Smooth muscle cell (in vitro differentiated cells): ENCODE results near the gene SETBP1. TPM values are rescaled to one million over a fixed set of nuclear protein-coding genes. Genes with fewer than 3 reads are reported as not detected.

Experiments used
- DNase-seq: peaks from one replicate; lab custom pipeline; 2025; ENCODE audit not compliant: unreplicated experiment; lab: John Stamatoyannopoulos, UW
- H2AFZ ChIP-seq: fragments of 200-600 bp; sonication (generic); 2 replicates; pipeline ENCODE4 v1.6.0; 2016; ENCODE audit warnings: antibody characterized with exemption, low read depth, mild to moderate bottlenecking
- H3F3A ChIP-seq: fragments of 200-600 bp; sonication (generic); 2 replicates; pipeline ENCODE4 v1.6.0; 2017; ENCODE audit warnings: antibody characterized with exemption, low read depth
- H3K27ac ChIP-seq: fragments of 200-600 bp; sonication (generic); 2 replicates; pipeline ENCODE4 v1.5.1; 2016; ENCODE audit warnings: low read depth, mild to moderate bottlenecking
- H3K27me3 ChIP-seq: fragments of 200-600 bp; sonication (generic); 2 replicates; pipeline ENCODE4 v1.6.1; 2016; ENCODE audit warnings: low read depth, mild to moderate bottlenecking
- H3K36me3 ChIP-seq: fragments of 200-600 bp; sonication (generic); 2 replicates; pipeline ENCODE4 v1.5.1; 2016; ENCODE audit warnings: low read depth
- H3K4me1 ChIP-seq: fragments of 200-600 bp; sonication (generic); 2 replicates; pipeline ENCODE4 v1.5.1; 2016; ENCODE audit warnings: low read depth
- H3K4me2 ChIP-seq: fragments of 200-600 bp; sonication (generic); 2 replicates; pipeline ENCODE4 v1.6.0; 2016; ENCODE audit warnings: mild to moderate bottlenecking
- H3K4me3 ChIP-seq: fragments of 200-600 bp; sonication (generic); 2 replicates; pipeline ENCODE4 v1.5.1; 2016; ENCODE audit warnings: mild to moderate bottlenecking
- H3K79me2 ChIP-seq: fragments of 200-600 bp; sonication (generic); 2 replicates; pipeline ENCODE4 v1.6.0; 2016; ENCODE audit warnings: low read depth, mild to moderate bottlenecking
- H3K9ac ChIP-seq: fragments of 200-600 bp; sonication (generic); 2 replicates; pipeline ENCODE4 v1.6.0; 2016; ENCODE audit warnings: low read depth
- H3K9me3 ChIP-seq: fragments of 200-600 bp; sonication (generic); replicated peaks from 2 replicates; pipeline ENCODE4 v1.5.1; 2016; ENCODE audit warnings: low read depth
- H4K20me1 ChIP-seq: fragments of 200-600 bp; sonication (generic); 2 replicates; pipeline ENCODE4 v1.6.0; 2016; ENCODE audit warnings: low read depth
- WGBS: methylation state at CpG from one replicate; pipeline ENCODE4 v1.1.7; 2016; ENCODE audit warnings: low lambda C conversion rate; 5-methylcytosine and 5-hydroxymethylcytosine counted together
- polyA plus RNA-seq: library from polyadenylated mRNA; unstranded; fragments of >200 nt; fragmentation: Nextera tagmentation; extraction: Ambion mirVana; gene quantifications from 2 replicates; pipeline ENCODE4 v1.2.1, GENCODE V29; 2016
- total RNA-seq: library from RNA; depleted of rRNA; stranded (reverse); fragments of >200 nt; gene quantifications from 2 replicates; pipeline ENCODE4 v1.2.3, GENCODE V29; 2014
- TF ChIP-seq, protein P1 (sequence below): fragments of 200-600 bp; sonication (generic); IDR thresholded peaks from 2 replicates; pipeline ENCODE4 v1.5.1; 2017; ENCODE audit warnings: borderline replicate concordance, mild to moderate bottlenecking, antibody characterized with exemption; ENCODE audit not compliant: insufficient read depth, poor library complexity, severe bottlenecking

Gene SETBP1
- total and polyA plus RNA-seq, 2 experiments from 2014 or later, result 6.1 to 17.7 TPM

DNA sequence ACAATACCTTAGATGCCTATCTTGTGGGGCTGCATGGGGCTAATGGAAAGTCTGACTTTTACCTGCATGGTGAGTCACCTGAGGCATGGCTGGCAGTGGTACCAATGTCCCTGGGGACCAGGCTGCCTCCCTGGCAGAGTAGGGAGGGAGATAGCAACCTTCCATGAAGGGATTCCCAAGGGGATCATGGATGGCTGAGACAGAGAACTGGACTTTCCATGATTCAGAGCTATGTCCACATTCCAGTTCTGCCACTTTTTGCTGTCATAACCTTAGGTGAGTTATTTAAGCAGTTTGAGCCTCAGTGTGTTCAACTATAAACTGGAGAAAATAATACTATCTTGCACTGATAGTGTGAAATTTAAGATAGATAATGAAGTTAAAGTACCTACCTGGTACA, 178.6 kb downstream of the SETBP1 start:
- no peak overlapping the region for H3K4me3 ChIP-seq
- H3K9me3 ChIP-seq, result no peaks in the 10 kb centered on the region
- no peaks in the 10 kb centered on the region for H3F3A ChIP-seq
- peaks cover 15% of the 10 kb centered on the region for H4K20me1 ChIP-seq
- TF ChIP-seq, protein P1, sequence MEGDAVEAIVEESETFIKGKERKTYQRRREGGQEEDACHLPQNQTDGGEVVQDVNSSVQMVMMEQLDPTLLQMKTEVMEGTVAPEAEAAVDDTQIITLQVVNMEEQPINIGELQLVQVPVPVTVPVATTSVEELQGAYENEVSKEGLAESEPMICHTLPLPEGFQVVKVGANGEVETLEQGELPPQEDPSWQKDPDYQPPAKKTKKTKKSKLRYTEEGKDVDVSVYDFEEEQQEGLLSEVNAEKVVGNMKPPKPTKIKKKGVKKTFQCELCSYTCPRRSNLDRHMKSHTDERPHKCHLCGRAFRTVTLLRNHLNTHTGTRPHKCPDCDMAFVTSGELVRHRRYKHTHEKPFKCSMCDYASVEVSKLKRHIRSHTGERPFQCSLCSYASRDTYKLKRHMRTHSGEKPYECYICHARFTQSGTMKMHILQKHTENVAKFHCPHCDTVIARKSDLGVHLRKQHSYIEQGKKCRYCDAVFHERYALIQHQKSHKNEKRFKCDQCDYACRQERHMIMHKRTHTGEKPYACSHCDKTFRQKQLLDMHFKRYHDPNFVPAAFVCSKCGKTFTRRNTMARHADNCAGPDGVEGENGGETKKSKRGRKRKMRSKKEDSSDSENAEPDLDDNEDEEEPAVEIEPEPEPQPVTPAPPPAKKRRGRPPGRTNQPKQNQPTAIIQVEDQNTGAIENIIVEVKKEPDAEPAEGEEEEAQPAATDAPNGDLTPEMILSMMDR, result no peak
- H3K9ac ChIP-seq, result no peak overlapping the region
- H3K79me2 ChIP-seq, result peaks cover 11% of the 10 kb centered on the region
- H3K27ac ChIP-seq, result no peak overlapping the region
- no peak for DNase-seq
- no peaks in the 10 kb centered on the region for H3K27me3 ChIP-seq
- H3K4me1 ChIP-seq, result no peaks in the 10 kb centered on the region
- H3K36me3 ChIP-seq, result no peaks in the 10 kb centered on the region
- no peak overlapping the region for H3K4me2 ChIP-seq
- no peak overlapping the region for H2AFZ ChIP-seq

DNA sequence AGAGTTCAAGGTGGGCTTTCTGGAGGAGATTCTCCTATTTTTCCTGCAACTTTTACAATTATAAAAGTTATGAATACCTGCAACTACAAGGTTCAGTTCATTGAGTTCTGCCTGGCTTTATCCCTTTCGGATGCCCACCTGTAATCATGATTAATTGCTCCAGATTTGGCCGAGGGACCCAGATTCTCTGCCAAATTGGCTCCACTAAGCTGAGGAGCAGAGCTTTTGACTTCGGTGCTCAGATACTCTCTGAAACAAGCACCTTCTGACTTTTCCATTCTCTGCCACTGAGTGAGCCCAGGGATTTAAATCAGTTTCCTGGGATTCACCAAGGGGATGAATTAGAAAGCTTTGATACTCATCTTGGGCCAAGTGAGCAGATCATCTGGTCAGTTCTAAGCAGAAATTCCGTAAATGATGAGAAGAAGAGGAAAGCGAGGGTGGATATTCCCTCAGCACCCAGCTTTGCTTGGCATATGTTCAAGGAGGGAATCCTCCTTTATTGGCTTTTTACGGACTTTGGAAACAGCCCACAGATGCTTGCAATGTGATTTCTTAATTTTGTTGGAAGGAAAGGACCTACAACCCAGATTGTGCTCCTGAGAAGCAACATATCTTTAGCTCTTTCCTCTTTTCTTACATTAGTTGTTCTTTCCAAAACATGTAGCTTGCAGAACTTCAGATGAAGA, 179.2 kb downstream of the SETBP1 start:
- no peaks in the 10 kb centered on the region for H3K9me3 ChIP-seq
- H3F3A ChIP-seq, result no peaks in the 10 kb centered on the region
- H4K20me1 ChIP-seq, result peaks cover 19% of the 10 kb centered on the region
- no peak overlapping the region for H3K27ac ChIP-seq
- no peak overlapping the region for H3K4me3 ChIP-seq
- no peaks in the 10 kb centered on the region for H3K36me3 ChIP-seq
- no peaks in the 10 kb centered on the region for H3K4me1 ChIP-seq
- TF ChIP-seq, protein P1, result no peak
- no peak overlapping the region for H3K9ac ChIP-seq
- H2AFZ ChIP-seq, result no peak overlapping the region
- H3K79me2 ChIP-seq, result peaks cover 11% of the 10 kb centered on the region
- H3K27me3 ChIP-seq, result no peaks in the 10 kb centered on the region
- WGBS, result 88% methylated on average over 6 of the region's 6 CpGs
- H3K4me2 ChIP-seq, result no peak overlapping the region
- no peak for DNase-seq

DNA sequence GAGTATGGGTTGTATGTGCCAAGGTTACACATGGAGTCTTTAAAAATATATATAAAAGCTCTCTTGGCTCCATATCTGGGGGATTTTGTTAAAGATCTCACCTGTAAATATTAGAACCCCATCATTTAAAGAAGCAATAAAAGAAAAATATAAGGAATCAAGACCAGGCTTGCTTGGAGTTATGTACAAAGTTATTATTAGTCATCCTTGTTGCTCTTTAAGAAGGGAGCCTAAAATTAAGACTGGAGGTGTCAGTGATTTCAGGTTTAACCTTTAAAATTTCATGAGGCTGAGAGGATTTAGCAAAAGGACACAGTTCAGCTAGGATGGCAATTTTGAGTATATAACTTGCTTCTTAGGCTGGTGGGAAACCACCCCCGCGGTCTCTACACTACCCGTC, 181.4 kb downstream of the SETBP1 start:
- Histone ChIP-seq H3K4me2 (no peak overlapping the region), H3K9ac (no peak overlapping the region), H3K9me3 (no peaks in the 10 kb centered on the region), H3K4me3 (no peak overlapping the region), H3K27me3 (no peaks in the 10 kb centered on the region), H3K27ac (no peak overlapping the region), H2AFZ (no peak overlapping the region), H3K36me3 (no peaks in the 10 kb centered on the region), H4K20me1 (peaks cover 31% of the 10 kb centered on the region), H3K4me1 (no peaks in the 10 kb centered on the region), H3F3A (no peaks in the 10 kb centered on the region), H3K79me2 (peaks cover 11% of the 10 kb centered on the region)
- 97% methylated on average over 3 of the region's 3 CpGs for WGBS
- DNase-seq, result no peak
- TF ChIP-seq, protein P1, result no peak

DNA sequence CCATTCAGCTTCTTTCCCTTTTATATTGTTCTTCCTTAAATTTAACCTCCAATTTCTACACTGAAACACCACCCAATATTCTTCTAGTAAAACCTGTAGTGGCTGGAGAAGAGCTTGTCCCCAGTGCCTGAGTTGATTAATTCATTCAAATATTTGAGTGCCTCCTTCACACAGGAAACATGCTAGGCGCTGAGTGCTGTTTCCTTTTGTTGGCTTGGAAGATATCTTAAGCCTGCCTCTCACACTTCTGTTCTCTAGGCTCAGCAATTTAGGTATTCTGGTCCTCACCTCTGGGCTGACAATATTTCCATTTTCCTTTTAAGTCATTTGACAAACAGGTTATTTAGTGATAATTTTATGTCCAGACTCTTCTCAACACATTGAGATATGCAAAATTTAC, 185.4 kb downstream of the SETBP1 start:
- Histone ChIP-seq H3K4me3 (no peak overlapping the region), H3K4me1 (no peaks in the 10 kb centered on the region), H3K4me2 (no peak overlapping the region), H3K79me2 (peaks cover 11% of the 10 kb centered on the region), H4K20me1 (peaks cover 22% of the 10 kb centered on the region), H3K27me3 (no peaks in the 10 kb centered on the region), H3K9me3 (no peaks in the 10 kb centered on the region), H3F3A (no peaks in the 10 kb centered on the region), H3K9ac (no peak overlapping the region), H3K36me3 (no peaks in the 10 kb centered on the region), H2AFZ (no peak overlapping the region), H3K27ac (no peak overlapping the region)
- no peak for DNase-seq
- TF ChIP-seq, protein P1, result no peak
- WGBS, result 95% methylated on average over 1 of the region's 1 CpG
